Head of caudate nucleus (tissue), 42 donors: ENCODE data around the gene MAD2L2.

Experiments used
- DNase-seq, 42 donors: peaks; one replicate each; pipeline versions ENCODE4 v3.0.0 to v3.0.0-alpha.2; 2020 to 2021; ENCODE audit warnings: mixed read lengths in 7 of 42
- intact Hi-C: fragments of 100-400 bp; cut with DNase I; formaldehyde crosslinking; loops from one replicate; pipeline ENCODE4 v1.15.0; 2022

Gene MAD2L2

DNA sequence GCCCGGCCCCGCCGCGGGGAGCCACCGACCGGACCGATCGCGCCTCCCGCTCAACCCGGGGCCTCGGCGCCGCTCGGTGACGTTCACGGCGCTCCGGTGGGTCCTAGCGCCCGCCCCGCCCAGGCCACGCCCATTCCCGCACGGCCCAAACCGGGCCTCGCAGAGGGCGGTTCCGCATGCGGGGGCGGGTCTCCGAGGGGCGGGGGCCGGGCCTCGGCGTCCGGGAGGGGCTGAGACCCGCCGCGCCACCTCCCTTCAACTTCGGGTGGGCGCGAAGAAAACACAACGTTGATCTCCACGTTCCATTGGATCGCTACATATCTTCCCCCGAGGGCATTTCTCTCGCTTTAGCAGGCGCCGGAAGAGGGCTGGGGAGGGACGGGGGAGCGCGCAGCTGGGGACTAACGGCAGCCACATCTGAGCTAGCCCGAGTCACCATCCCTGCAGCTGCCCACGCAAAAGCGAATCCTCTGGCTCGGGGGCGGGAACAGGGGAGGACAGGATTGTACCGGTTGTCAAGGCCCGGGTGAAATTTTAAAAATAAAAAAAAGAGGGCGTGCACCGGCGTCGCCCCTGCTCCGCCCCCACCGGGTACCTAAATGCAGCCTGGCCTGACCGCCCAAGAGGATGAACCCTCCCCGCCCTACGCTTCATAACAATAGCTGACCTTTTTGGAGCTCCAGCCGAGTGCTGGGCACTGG, at the start of gene MAD2L2:
Gene MAD2L2 (minus strand): TSS at position 78 of the 701 bp plus-strand sequence. CDS start 547 bp downstream, outside the sequence.
- peak; percentile 67 to 96 (median 92) for DNase-seq
- intact Hi-C loops: no loop called here

DNA sequence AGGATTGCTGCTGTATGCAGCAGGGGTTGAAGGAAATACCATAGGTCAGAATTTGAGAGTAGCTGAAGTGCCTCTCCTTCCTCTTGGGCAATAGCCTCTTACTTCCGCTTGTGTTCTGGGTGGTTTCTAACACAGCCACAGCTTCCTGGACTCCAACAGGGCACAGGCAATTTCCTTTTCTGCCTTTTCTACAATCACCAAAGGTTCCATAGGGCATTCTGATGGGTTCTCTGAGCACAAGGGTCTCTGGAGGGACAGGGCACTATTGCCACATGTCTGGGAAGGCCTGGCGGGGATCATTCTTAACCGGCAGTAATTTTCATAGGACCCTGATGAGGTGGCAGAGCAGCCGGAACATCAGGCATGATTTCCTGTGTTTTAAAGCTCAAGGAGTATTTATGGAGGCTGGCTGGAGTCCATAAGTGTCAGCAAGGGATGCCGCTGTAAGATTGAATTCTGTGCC, 49.5 kb upstream of the MAD2L2 start:
- peak in 9 of 42 donors; percentile 15 to 51 (median 28) for DNase-seq
- intact Hi-C loops: no loop called here

DNA sequence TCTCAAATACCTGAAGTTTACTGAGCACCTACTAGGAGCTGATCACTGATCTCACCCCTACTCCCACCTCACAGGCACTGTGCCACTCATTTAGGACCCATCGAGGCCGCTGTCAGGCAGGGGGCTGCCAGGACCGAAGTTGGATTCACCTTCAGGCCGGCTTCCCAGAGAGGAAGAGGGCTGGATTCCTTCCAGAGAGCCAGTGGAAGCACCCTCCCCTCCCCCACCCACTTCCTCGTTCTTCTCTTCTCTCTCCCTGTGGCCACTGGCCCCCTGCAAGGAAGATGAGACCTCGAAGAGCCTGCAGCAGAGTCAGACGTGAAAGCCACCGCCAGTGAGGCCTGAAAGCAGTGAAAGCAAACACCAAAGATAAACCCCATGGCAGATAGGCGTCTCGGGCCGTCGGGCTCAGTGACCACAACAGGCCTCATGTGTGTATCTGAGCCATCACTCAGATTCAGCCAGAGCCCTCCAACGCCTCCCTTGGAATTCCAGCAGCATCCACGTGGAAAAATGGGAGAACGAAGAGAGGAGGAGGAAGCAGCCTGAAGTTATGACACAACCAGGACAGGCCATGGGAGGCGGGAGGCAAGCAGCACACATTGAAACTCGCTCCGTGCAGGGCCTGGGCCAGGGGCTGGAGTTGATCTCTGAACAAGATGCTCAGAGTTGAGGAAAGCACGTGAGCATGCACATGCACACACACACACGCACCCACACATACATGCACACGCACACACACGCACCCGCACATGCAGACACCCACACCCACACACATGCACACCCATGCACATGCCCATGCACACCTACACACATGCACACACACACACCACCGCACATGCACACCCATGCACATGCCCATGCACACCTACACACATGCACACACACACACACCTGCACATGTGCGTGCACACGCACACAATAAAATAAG, 48.8 kb upstream of the MAD2L2 start:
- intact Hi-C loops: no loop called here
- peak in 34 of 42 donors; percentile 24 to 83 (median 53) for DNase-seq

DNA sequence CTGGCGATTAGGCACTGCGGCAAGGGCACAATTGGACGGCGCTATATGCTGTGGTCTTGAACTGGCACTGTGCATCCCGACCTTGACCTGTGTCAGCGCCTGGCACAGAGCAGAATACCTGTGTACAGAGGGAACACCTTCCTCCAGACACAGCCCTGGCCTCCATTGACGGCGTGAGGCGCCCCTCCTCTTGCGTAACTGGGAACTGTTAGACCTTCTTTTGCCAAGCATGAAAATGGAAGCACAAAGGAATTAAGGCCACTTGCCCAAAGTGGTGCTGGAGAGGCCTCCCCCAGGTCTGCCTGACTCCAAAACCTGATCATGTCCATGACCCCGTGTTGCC, 48.2 kb upstream of the MAD2L2 start:
- intact Hi-C loops: no loop called here
- DNase-seq: no peak

DNA sequence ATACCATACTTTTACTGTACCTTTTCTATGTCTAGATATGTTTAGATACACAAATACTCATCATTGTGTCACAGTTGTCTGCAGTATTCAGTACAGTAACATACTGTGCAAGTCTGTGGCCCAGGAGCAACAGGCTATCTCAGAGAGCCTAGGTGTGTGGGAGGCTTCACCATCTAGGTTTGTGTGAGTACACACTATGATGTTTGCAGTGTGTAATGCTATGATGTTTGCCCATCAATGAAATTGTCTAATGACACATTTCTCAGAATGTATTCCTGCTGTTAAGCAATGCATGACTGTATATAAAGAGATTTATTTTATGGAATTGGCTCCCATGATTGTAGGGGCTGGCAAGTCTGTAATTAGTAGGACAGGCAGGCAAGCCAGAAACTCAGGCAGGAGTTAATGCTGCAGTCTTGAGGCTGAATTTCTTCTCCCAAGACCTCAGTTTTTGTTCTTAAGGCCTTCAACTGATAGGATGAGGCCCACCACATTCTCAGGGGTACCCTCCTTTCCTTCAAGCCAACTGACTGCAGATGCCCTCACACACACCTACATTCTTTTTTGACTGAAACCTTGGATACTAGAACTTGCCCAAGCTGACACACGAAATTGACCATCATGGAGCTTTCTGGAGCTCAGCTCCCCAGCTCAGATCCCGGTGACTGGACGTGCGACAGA, 47.3 kb upstream of the MAD2L2 start:
- intact Hi-C loops: no loop called here
- no peak for DNase-seq

DNA sequence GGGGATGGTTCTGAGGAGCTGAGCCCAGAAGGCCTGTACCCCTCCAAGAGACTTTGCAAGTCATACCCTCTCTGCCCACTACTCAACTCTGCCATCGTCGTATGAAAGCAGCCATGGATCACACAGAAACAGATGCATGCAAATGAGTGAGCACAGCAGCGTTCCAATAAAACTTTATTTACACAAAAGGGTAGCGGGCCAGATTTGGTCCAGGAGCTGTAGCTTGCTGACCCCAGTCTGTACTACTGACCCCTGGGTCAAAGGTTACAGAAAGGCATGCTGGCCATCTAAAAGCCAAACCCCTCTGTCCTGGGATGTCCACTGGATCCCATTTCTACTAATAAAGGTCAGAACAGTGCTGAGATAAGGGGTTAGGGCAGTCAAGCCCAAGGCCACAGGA, 46.2 kb upstream of the MAD2L2 start:
- intact Hi-C loops: no loop called here
- no peak for DNase-seq

DNA sequence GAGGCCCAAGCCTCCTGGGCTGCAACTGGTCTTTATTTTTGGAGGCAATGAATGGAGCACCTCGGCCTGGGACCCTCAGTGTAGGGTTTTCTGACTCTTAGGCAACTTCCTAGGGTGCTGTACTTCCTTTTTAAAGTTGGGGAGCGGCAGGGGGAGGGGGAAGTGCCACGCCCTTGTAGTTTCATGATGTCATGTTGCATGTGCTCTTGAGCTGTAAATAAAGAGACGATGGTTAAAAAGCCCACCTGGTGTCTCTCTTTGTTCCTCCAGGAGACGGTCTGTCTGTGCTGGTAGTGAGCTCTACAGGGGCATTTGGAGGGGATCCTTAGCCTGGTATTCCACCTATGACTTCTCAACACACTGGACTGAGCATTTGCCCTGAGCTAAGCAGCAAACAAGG, 44.7 kb upstream of the MAD2L2 start:
- DNase-seq: no peak
- intact Hi-C loops: no loop called here

DNA sequence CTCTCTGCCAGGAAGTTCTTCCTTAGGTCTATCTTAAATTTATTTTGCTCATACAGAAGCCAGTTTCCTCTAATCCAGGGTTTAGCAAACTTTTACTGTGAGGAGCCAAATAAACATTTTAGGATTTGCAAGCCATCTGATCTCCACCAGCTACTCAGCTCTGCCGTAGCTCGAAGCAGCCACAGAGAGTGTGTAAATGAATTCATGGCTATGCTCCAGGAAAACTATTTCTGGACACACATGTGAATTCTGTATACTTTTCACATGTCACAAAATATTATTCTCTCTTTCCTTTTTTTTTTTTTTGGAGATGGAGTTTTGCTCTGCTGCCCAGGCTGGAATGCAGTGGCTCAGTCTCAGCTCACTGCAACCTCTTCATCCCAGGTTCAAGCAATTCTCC, 41.6 kb upstream of the MAD2L2 start:
- DNase-seq: no peak
- intact Hi-C loops: no loop called here

DNA sequence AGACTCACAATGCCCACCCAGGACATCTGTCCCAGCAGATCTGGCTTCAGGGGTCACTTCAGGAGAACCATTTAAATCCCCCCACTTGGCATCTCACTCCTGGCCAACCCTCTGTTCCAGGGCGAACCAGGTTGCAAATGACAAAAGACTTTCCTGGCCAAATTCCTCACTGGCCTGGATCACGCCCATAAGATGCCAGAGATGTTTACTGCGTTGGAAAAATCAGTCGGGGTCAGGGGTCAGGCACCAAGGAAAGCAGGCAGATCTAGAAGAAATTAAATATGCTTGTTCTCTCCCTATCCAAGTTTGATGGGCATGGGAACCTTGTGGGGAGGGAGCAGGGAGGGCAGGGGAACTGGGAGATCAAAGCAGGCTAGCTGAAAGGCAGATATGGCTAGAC, 40.4 kb upstream of the MAD2L2 start:
- DNase-seq: no peak

DNA sequence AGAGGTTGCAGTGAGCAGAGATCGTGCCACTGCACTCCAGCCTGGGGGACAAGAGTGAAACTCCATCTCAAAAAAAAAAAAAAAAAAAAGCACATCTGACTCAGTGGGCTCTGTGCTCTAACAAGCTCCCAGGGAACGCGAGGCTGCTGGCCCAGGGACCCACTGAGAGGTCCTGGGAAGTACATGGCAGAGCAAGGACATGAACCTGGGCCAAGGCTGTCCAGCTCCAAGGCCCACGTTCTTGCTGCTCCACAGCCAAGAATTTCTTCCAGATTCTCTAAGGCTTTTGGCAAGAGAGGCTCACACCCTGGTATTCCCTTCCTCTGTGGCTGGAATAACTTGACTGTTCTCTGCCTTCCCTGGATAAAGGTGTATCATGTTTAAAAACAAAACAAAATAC, 39.6 kb upstream of the MAD2L2 start:
- intact Hi-C loops: no loop called here
- peak in 17 of 42 donors; percentile 20 to 69 (median 52) for DNase-seq

More for the DNA sequence above, 40.4 kb upstream of the MAD2L2 start:
- intact Hi-C loops: no loop called here

DNA sequence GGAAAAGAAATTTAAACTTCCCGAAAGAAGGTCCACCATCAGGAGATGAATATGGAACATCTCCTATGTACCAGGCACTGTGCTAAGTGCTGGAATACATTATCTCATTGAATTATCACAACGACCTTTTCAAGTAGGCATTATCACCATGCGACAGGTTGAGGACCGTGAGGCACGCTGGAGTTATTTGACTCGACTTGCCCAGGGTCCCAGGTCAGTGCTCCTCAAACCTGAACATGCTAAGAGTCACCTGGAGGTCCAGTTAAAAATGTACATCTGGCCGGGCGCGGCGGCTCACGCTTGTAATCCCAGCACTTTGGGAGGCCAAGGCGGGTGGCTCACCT, 39.1 kb upstream of the MAD2L2 start:
- intact Hi-C loops: no loop called here
- no peak for DNase-seq

DNA sequence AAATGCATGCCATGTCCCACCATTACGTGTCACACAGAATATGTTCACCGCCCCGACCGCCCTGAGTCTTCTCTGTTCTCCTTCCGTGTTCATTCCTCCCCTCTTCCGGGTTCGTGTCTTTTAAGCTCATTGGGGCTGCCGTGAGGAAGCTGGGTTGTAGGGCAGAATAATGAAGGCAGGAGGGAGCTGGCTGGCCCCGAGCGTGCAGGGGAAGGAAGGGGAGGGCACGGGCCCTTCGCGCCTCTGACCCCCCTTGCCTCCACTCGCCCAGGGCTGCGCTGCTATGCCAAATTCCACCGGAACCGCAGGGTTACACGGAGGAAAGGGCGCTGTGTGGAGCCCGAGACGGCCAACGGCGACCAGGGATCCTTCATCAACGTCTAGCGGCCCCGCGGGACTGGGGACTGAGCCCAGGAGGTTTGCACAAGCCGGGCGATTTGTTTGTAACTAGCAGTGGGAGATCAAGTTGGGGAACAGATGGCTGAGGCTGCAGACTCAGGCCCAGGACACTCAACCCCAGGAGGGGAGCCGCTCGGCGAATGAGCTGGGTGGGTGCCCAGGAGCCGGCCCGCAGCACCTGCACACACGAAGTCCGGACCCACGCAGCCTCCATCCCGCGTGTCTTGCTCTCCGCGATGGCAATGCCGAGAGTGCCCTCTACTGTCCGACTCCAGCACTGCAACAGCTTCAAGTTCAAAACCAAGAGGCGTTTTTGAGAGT, 38.5 kb upstream of the MAD2L2 start:
- DNase-seq: peak; percentile 77 to 96 (median 90)
- intact Hi-C loops: loop anchor here (5.0 kb wide), 1 partner anchor 67 kb away; the partner anchor contains the start of genes FBXO2 and FBXO44

DNA sequence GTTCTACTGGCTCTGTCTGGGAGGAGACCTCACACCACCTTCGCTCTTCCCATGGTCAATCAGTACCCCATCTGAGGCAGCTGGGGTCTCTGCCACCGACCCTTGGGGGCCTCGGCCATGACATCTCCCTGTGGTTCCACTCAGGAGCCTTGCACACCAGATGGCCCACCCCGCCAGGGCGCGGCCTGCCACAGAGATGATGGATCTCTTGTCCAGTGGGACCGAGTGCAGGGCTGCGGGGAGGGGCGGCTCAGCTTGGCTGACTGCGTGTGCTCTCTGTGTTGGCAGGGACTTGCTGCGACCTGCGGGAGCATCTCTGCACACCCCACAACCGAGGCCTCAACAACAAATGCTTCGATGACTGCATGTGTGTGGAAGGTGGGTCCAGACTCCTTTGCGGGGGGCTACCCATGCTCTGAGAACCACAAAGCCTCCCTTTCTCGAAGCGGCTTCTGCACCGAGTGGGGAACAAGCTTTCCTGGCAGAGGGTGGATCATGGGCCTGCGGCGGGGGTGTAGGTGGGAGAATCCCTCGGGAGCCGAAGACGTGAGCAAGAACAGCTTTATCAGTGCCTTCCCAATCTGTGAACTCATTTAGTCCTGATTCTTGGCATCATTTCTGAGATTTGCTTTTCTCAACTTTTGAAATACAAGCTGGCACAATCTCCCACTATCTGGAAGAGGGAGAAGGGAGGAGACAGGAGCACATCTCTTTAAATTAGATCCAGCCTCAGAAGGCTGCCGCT, 34.1 kb upstream of the MAD2L2 start:
- intact Hi-C loops: loop anchor here (5.0 kb wide), 1 partner anchor 63 kb away; the partner anchor contains the start of genes FBXO2 and FBXO44
- DNase-seq: peak in 5 of 42 donors; percentile 31 to 62 (median 50)

DNA sequence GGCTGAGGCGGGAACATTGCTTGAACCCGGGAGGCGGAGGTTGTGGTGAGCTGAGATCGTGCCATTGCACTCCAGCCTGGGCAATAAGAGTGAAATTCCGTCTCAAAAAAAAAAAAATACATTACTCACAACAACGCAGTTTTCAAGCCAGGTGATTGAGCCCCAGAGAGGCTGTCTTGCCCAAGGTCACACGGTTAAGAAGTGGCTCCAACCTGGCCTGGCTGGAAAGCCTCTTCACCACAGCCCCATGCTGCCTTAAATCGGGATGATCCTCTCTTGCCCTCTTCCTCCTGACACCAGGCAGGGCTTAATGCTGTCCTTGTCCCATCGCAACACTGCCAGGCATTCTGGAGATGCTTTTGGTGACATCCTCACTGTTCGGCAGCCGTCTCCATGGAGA, 32.1 kb upstream of the MAD2L2 start:
- no peak for DNase-seq
- intact Hi-C loops: no loop called here

DNA sequence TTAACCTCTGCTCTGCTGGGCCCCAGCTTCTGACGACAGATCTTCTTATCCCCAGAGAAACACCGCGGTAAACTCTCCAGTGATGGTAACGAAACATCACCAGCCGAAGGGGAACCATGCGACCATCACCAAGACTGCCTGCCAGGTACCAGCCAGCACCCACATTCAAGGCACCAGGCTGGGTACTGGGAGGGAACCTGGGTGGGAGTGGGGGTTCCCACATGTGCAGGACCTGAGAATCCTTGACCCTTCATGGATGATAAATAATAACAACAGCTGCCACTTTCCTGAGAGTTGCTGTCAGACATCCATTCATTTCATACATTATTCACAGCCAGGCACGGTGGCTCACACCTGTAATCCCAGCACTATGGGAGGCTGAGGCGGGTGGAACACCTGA, 31.3 kb upstream of the MAD2L2 start:
- intact Hi-C loops: no loop called here
- no peak for DNase-seq

DNA sequence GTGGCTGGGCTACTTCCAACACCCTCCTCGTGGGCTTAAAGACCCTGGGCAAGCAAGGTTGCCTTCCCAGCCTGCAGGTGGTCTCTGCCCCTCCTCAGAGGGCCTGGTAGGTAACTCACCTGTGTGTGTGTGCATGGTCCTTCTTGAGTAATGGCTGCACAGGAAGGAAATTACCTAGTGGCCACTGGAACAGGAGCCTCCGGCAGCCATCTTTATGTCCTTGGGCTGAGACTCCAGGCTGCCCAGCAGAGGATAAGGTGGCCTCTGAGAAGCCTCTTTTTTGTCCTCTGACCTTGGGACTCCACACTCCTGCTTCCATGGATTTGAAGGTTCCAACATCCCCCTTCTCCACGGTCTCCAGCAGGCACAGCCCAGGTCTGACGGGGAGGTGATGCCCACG, 30.5 kb upstream of the MAD2L2 start:
- intact Hi-C loops: no loop called here
- no peak for DNase-seq

DNA sequence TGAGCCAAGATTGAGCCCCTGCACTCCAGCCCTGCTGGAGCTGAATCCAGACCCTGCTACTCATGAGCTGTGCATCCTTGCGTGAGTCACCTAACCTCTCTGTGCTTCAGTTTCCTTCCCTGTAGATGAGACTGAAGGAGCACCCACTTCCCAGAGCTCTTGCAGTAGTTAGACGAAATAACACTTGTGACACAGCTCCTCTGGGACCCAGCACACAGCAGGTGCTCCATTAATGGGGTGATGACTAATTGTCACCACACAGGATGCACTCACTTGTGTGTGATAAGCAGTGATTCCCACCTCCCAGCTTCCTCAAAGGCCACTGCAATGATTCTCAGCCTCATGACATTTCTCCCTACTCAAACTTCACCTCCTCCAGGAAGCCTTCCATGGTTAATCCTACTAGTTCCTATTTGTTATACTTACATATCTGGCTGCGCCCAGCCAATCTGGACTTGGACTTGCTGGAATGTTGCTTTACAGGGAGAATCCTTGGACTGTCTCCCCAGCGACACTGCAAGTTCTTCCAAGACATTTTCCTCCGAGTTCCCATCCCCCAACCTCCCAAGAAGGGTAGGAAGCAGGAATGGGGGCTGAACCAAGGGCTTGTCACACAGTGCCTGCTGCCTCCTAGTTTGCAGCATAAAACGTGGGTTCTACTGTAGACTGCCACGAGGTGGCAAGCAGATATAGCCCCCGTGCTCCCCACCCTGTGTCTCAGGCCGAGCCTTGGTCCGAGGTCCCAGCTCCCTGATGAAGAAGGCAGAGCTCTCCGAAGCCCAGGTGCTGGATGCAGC, 27.8 kb upstream of the MAD2L2 start:
- peak in 12 of 42 donors; percentile 20 to 68 (median 62) for DNase-seq
- intact Hi-C loops: no loop called here
